Adipocyte (in vitro differentiated cells): ENCODE measurements around the gene TRAF7.
A peak's percentile ranks its signal among the peaks of the same experiment; 100 is the strongest.

Experiments used
- DNase-seq: peaks from one replicate; pipeline ENCODE4 v3.0.0-alpha.2; 2015; ENCODE audit warnings: low read depth
- H3K27me3 ChIP-seq: replicated peaks from 2 replicates; pipeline ENCODE4 v1.7.0; 2013; ENCODE audit warnings: mild to moderate bottlenecking, low read length, moderate library complexity; ENCODE audit not compliant: control insufficient read depth, insufficient read depth
- H3K36me3 ChIP-seq: 2 replicates; pipeline ENCODE4 v1.7.0; 2013; ENCODE audit warnings: low read length, mild to moderate bottlenecking, moderate library complexity; ENCODE audit not compliant: control insufficient read depth, insufficient read depth, severe bottlenecking
- H3K4me1 ChIP-seq: 2 replicates; pipeline ENCODE4 v1.7.0; 2013; ENCODE audit warnings: mild to moderate bottlenecking, low read length, moderate library complexity; ENCODE audit not compliant: control insufficient read depth, insufficient read depth
- H3K4me3 ChIP-seq: 2 replicates; pipeline ENCODE4 v1.7.0; 2013; ENCODE audit warnings: mild to moderate bottlenecking, low read length, moderate library complexity
- H3K9ac ChIP-seq: 2 replicates; pipeline ENCODE4 v1.7.0; 2013; ENCODE audit warnings: mild to moderate bottlenecking, low read length, moderate library complexity
- H3K9me3 ChIP-seq: 2 replicates; pipeline ENCODE4 v1.7.0; 2013; ENCODE audit warnings: mild to moderate bottlenecking, low read length, moderate library complexity; ENCODE audit not compliant: control insufficient read depth

Gene TRAF7

DNA sequence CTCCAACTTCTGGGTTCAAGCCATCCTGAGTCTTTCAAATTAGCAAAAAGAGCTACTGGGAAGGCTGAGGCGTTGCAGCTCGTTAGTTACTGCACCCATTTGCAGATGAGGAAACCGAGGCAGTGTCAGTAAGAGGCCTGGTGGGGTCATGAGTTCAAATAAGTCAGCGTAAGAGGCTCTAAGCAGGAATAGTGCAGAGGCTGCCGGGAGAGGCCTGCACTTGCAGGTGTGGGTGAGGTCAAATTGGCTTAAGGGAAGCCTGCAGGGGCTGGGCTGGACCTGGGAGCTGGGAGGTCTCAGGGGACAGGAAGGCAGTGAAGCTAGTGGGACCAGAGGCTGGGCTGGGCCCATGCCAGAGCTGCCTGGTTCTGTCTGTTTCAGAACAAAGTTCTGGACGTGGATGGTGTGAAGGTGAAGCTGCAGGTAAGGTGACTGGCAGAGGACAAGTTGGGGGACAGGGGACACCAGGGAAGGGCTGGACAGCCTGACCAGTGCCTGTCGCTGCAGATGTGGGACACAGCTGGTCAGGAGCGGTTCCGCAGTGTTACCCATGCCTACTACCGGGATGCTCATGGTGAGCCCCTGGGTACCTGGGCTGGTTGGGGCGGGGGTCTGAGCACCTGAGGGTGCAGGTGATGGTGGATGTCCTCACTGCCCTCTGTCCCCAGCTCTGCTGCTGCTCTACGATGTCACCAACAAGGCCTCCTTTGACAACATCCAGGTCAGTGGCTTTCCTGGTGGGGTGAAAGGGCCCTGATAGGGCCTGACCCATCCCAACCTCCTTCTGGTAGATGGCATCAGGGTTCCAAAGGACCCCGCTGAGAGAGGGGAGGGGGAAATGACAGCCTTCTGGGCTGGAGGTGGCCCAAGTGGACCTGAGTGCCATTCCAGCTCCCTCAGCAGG is 4.1 kb upstream of the TRAF7 start:
- DNase-seq: no peak
- H3K4me3 ChIP-seq: peak overlapping the region; percentile 29
- peaks cover 39% of the 10 kb centered on the region for H3K4me1 ChIP-seq

GRCh38 chr16:2152695-2153506 is 2.7 kb upstream of the TRAF7 start:
- H3K27me3 ChIP-seq: no peaks in the 10 kb centered on the region
- no peaks in the 10 kb centered on the region for H3K9me3 ChIP-seq
- H3K36me3 ChIP-seq: peaks cover 13% of the 10 kb centered on the region
- peak overlapping the region; percentile 100 for H3K9ac ChIP-seq
- no peak for DNase-seq
- peaks cover 51% of the 10 kb centered on the region for H3K4me1 ChIP-seq
- H3K4me3 ChIP-seq: peak overlapping the region; percentile 99

More for the DNA sequence above, 4.1 kb upstream of the TRAF7 start:
- peaks cover 13% of the 10 kb centered on the region for H3K36me3 ChIP-seq
- no peaks in the 10 kb centered on the region for H3K9me3 ChIP-seq
- no peaks in the 10 kb centered on the region for H3K27me3 ChIP-seq
- H3K9ac ChIP-seq: peak overlapping the region; percentile 100

DNA sequence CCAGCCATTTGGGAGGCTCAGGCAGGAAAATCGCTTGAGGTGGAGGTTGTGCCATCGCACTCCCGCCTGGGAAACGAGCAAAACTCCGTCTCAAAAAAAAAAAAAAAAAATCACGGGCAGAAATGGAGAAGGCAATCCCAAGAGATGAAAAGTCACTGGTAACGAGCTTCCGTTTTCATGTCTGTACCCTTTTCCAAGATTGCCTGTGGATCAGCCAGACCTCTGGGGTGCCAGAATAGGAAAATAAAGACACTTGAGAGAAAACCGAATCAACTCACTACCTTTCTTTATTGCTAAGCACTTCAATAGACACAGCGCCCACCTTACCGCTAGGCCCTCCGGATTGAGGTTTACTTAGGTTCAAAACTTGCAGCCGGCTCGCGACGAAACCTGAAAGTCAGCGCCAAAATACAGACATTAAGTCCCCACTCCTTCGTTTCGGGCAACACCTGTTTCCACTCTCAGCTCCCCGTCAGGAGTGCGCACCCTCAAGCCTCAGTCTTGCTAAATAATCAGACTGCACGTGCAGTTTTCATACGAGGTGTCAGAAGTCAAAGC is 970 bp upstream of the TRAF7 start:
- Histone ChIP-seq H3K4me3 (peak overlapping the region; percentile 99), H3K36me3 (peaks cover 13% of the 10 kb centered on the region), H3K4me1 (peaks cover 65% of the 10 kb centered on the region), H3K9me3 (no peaks in the 10 kb centered on the region), H3K9ac (peak overlapping the region; percentile 100), H3K27me3 (no peaks in the 10 kb centered on the region)
- peak; percentile 50 for DNase-seq

GRCh38 chr16:2155977-2156848 is 631 bp downstream of the TRAF7 start:
- Histone ChIP-seq H3K9ac (peak overlapping the region; percentile 97), H3K36me3 (peaks cover 12% of the 10 kb centered on the region), H3K9me3 (no peaks in the 10 kb centered on the region), H3K4me1 (peaks cover 69% of the 10 kb centered on the region), H3K27me3 (no peaks in the 10 kb centered on the region), H3K4me3 (peak overlapping the region; percentile 95)
- peak; percentile 70 for DNase-seq

- H3K4me1 ChIP-seq: peaks cover 69% of the 10 kb centered on the region
- H3K9ac ChIP-seq: peak overlapping the region; percentile 97
- DNase-seq: no peak
- peak overlapping the region; percentile 95 for H3K4me3 ChIP-seq
- no peaks in the 10 kb centered on the region for H3K27me3 ChIP-seq
- no peaks in the 10 kb centered on the region for H3K9me3 ChIP-seq
- peaks cover 5% of the 10 kb centered on the region for H3K36me3 ChIP-seq
Observed at GRCh38 chr16:2156849-2157224, 1.3 kb downstream of the TRAF7 start.

DNA sequence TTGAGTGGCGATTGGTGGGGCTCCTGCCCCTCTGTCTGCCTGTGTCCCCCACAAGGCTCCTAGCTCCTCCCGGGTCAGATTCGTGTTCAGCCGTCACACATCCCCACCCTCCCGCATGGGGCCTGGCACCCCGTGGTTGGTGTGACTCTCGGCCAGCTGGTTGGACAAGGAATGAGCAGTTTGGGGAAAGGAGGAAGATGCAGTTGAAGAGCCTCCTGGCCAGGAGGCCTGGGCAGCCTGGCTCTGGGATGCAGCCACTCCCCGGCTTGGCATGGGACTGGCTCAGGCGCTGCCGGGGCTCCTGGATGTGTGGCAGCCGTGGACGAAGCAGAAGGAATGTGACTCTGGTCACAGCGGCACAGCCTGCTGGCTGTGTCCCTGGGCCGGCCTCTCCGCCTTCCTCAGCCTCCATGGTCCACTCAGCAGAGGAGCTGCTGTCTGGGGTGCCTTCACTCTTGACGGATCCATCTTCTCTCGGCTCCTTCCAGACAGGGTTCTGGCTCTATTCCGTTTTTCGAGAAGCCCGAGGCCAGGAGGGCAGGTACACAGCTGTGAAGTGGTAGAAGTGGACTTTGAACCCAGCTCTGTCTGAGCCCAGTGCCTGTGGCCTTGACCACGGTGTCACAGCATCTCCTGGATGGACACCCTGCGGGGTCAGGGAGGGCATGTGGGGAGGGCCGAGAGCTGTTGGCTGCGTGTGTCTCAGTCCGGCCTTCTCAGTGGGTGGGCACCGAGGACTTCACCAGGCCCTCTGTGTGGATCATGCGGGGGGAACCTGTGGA is 2.1 kb downstream of the TRAF7 start:
- no peak for DNase-seq
- H3K4me1 ChIP-seq: peaks cover 63% of the 10 kb centered on the region
- peak overlapping the region; percentile 97 for H3K9ac ChIP-seq
- no peaks in the 10 kb centered on the region for H3K9me3 ChIP-seq
- H3K4me3 ChIP-seq: peak overlapping the region; percentile 95
- no peaks in the 10 kb centered on the region for H3K27me3 ChIP-seq
- H3K36me3 ChIP-seq: peaks cover 4% of the 10 kb centered on the region

DNA sequence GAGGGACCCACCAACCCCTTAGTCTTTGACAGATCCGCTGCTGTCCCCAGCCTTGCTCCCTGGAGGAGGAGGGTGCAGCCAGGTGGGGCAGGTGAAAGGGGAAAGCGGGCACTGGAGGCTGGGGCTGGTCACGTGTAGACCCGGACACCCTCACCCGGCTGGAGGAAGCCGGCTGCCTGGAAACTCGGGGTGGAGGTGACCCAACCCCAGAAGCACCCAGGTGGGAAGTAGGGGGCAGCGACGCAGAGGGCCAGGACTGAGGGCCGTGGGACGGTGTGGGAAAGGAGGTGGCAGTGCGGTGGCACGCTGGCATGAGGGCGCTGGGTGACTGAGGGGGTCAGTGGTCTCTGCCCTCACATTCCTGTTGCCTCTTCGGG is 2.7 kb downstream of the TRAF7 start:
- Histone ChIP-seq H3K4me1 (peaks cover 57% of the 10 kb centered on the region), H3K36me3 (peaks cover 4% of the 10 kb centered on the region), H3K9ac (peak overlapping the region; percentile 97), H3K27me3 (no peaks in the 10 kb centered on the region), H3K9me3 (no peaks in the 10 kb centered on the region), H3K4me3 (peak overlapping the region; percentile 95)
- DNase-seq: no peak

GRCh38 chr16:2159175-2159838 is 3.7 kb downstream of the TRAF7 start:
- Histone ChIP-seq H3K36me3 (no peaks in the 10 kb centered on the region), H3K4me3 (peak overlapping the region; percentile 46), H3K9ac (peak overlapping the region; percentile 97), H3K27me3 (no peaks in the 10 kb centered on the region), H3K9me3 (no peaks in the 10 kb centered on the region), H3K4me1 (peaks cover 50% of the 10 kb centered on the region)
- no peak for DNase-seq

DNA sequence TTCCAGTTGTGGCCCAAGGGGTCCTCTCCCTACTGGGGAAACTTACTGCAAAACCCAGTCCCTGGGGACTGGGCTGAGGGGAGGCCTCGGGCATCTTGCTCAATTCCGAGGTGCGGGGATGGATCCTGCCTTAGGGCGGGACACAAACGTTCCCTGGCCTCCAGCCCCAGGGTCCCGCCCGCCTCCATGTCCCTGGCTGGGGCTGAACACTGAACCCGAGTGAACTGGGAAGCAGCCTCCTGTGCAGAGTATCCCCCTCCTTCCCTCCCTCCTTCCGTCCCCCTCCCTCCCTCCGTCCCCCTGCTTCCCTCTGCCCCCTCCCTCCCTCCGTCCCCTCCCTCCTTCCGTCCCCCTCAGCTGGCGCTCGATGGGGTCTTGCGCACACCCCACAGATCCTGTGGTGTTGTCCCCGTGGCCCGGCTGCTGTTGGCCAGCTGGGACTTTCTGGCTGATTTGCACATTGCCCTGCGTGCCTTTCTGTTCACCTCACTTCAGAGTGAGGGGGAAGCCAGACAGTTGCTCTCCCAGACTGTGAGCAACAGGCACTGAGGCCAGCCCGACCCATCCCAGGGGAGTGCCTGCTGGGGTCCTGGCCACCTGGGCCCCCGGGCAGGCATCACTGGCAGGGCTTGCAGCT is 5.5 kb downstream of the TRAF7 start:
- peak overlapping the region; percentile 67 for H3K9ac ChIP-seq
- H3K27me3 ChIP-seq: no peaks in the 10 kb centered on the region
- peak; percentile 36 for DNase-seq
- peaks cover 4% of the 10 kb centered on the region for H3K36me3 ChIP-seq
- peaks cover 50% of the 10 kb centered on the region for H3K4me1 ChIP-seq
- peak overlapping the region; percentile 37 for H3K4me3 ChIP-seq
- no peaks in the 10 kb centered on the region for H3K9me3 ChIP-seq
